B cell (primary cell): ENCODE data around the gene USP44.

Experiments used
- CTCF ChIP-seq: fragments of 200-600 bp; IDR thresholded peaks from one replicate; pipeline ENCODE4 v1.8.0; 2022; ENCODE audit warnings: antibody characterized with exemption, mild to moderate bottlenecking
- EZH2 ChIP-seq: IDR thresholded peaks from 2 replicates; pipeline ENCODE4 v1.6.1; 2012; ENCODE audit warnings: borderline replicate concordance, low read depth, mild to moderate bottlenecking, moderate library complexity, low read length; ENCODE audit not compliant: insufficient read depth, poor library complexity, severe bottlenecking

- TF ChIP-seq CTCF (no peak), EZH2 (no peak)
These were observed 44.4 kb downstream of the USP44 start for GRCh38 chr12:95506707-95507523.
